Measurements from ENCODE around the gene TCF7L2. TPM values are rescaled to one million over a fixed set of nuclear protein-coding genes. Genes with fewer than 3 reads are reported as not detected.

TCF7L2 gene
- total RNA-seq, 4 donors from 2014 or later, result 4.0 to 13.2 (median 6.4) TPM

DNA sequence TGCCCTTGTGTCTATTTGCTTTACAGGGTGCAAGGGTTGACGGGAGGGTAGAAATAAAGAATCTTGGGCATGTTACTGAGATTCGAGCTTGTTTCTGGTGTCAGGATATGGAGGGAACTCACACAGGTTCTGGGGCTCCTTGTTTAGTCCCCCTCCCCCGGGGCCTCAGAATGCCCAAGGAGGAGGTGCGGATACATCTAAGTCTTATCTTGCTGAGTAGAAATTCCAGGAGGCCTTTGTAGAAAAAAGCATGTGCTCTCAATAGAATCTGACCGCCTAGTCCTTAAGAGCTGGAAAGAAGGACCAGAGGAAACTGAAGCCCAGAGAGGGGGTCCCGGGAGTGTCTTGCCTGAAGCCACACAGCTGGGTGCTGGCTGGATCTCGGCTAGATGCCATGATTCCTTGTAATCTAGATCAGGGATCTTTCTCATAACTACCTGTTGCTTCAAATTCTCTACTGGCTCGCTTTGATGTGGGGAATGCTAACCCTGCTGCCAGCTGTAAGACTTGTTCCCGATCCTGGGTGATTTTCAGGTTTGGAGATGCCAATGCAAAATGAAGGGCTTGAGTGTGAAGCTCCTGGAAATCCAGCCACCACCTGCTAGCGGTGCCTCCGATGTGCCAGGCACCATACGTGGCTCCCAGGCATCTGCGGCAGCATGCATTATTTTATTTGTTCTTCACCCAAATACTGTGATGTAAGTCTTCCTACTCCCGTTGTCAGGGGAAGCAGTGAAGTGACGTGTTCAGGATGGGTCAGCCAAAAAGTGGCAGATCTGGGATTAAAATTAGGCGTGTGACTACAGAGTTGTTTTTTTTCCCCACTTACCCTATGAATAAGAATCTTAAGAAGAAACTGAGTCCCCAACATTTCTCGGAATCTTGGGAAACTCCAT lies 226.0 kb downstream of the TCF7L2 start:
- no peak for DNase-seq
- no peak for TF ChIP-seq POLR2A (IDR thresholded peaks at IDR 0.05)
- TF ChIP-seq, protein P1, sequence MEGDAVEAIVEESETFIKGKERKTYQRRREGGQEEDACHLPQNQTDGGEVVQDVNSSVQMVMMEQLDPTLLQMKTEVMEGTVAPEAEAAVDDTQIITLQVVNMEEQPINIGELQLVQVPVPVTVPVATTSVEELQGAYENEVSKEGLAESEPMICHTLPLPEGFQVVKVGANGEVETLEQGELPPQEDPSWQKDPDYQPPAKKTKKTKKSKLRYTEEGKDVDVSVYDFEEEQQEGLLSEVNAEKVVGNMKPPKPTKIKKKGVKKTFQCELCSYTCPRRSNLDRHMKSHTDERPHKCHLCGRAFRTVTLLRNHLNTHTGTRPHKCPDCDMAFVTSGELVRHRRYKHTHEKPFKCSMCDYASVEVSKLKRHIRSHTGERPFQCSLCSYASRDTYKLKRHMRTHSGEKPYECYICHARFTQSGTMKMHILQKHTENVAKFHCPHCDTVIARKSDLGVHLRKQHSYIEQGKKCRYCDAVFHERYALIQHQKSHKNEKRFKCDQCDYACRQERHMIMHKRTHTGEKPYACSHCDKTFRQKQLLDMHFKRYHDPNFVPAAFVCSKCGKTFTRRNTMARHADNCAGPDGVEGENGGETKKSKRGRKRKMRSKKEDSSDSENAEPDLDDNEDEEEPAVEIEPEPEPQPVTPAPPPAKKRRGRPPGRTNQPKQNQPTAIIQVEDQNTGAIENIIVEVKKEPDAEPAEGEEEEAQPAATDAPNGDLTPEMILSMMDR (IDR thresholded peaks at IDR 0.05), result no peak
- Histone ChIP-seq H3K4me1 (no peaks in the 10 kb centered on the region), H3K27me3 (no peaks in the 10 kb centered on the region), H3K4me3 (no peak overlapping the region), H3K9me3 (no peaks in the 10 kb centered on the region), H3K27ac (no peak overlapping the region), H3K36me3 (no peaks in the 10 kb centered on the region)
- 79 to 82% methylated on average over 15 to 17 of the region's 17 CpGs for WGBS, 2 donors
- intact Hi-C loops (cut with DNase I), result no loop called here

DNA sequence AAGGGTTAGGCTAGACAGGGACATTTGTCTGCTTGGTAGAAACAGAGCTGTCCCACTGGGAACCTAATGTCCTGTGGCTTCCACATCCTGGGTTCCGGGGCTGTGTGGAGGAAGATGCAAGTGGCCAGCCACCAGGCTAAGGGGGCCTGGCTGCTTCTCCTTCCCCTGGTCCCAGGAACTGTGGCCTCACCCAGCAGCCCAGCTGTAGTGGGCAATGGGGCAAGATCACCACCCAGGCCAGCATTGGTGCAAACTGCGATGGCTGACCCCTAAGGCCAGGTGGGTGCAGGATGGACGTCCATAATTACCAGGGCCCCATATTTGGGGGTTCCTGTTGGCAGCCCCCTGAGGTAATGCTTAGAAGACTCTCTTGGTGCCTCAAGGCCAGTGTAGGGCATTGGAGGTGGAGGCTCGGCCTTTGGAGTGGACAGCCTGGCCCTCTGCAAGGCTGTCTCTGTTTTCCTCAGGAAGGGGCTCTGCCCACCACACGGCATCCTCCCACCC lies 226.7 kb downstream of the TCF7L2 start:
- Histone ChIP-seq H3K9me3 (no peaks in the 10 kb centered on the region), H3K27me3 (no peaks in the 10 kb centered on the region), H3K4me3 (no peak overlapping the region), H3K4me1 (no peaks in the 10 kb centered on the region), H3K27ac (no peak overlapping the region), H3K36me3 (no peaks in the 10 kb centered on the region)
- 75 to 85% methylated on average over 4 to 5 of the region's 5 CpGs for WGBS, 2 donors
- DNase-seq, result no peak
- intact Hi-C loops (cut with DNase I), result no loop called here
- no peak for TF ChIP-seq POLR2A (IDR thresholded peaks at IDR 0.05)
- TF ChIP-seq, protein P1 (IDR thresholded peaks at IDR 0.05), result no peak

DNA sequence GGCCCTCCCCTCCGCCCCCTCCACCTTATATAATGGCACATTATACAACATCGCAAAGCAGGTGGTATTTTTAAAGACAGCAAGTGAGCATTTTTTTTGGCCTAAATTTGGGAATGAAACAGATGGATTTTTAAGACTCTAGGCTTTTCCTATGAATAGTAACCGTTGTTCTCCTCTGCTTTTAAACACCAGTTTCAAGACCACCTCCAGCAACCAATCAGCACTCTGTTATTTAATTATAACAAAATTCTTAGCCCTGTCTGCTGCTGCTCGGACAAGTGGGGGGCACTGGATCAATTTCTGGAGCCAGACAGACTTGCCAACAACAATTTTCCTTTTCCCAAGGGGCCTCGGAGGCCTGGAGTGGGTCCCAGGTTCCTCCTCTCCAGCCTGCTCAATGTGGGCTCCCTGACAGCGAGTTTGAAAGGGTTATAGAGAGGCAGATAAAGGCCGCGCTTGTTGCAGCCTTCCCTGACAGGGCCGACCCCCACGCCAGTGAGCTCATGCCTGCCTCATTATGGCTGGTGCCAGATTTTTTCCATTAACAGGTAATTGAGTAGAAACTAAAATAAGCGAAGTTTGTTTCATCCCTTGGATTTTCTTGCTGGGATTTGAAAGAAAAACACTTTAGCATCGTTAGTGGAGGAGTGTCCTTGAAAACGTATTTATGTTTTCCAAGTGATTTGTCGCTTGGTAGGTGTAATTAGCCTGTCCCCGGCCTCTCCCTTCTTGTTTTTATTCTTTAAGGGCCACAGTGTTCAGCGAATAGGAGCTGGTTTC lies 227.3 kb downstream of the TCF7L2 start:
- H3K4me1 ChIP-seq, result no peaks in the 10 kb centered on the region
- H3K27ac ChIP-seq, result no peak overlapping the region
- no peak for DNase-seq

DNA sequence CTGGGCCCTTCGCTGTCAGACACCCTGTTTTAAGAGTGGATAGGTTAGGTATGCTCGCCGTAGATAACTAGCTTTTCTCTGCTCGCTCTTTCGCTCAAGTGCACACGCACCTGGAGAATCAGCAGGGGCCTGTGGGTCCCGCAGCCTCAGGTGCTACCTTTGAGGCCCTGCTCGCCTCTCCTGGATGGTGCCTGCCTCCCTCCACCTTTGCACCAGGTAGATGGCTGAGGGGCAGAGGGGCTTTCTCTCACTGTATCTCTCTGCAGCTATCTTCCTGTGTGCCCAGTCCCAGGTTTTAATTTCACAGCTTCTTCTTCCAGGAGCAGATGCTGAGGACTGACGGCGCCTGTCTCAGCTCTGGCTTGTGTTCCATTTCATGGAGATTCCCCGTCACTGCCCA lies 227.9 kb downstream of the TCF7L2 start:
- H3K4me1 ChIP-seq, result no peaks in the 10 kb centered on the region
- no peak for DNase-seq
- no peak overlapping the region for H3K4me3 ChIP-seq
- H3K27ac ChIP-seq, result no peak overlapping the region
- no peaks in the 10 kb centered on the region for H3K36me3 ChIP-seq
- no peak for TF ChIP-seq POLR2A (IDR thresholded peaks at IDR 0.05)
- TF ChIP-seq, protein P1 (IDR thresholded peaks at IDR 0.05), result no peak
- no peaks in the 10 kb centered on the region for H3K9me3 ChIP-seq
- intact Hi-C loops (cut with DNase I), result no loop called here
- no peaks in the 10 kb centered on the region for H3K27me3 ChIP-seq
- WGBS, 2 donors, result 94 to 95% methylated on average over 9 to 11 of the region's 11 CpGs

More for the DNA sequence above, 227.3 kb downstream of the TCF7L2 start:
- H3K9me3 ChIP-seq, result no peaks in the 10 kb centered on the region
- no peak overlapping the region for H3K4me3 ChIP-seq
- no peaks in the 10 kb centered on the region for H3K36me3 ChIP-seq
- no peaks in the 10 kb centered on the region for H3K27me3 ChIP-seq
- TF ChIP-seq POLR2A (IDR thresholded peaks at IDR 0.05), result no peak
- TF ChIP-seq, protein P1 (IDR thresholded peaks at IDR 0.05), result no peak
- intact Hi-C loops (cut with DNase I), result no loop called here
- 67 to 75% methylated on average over 13 to 15 of the region's 16 CpGs for WGBS, 2 donors

DNA sequence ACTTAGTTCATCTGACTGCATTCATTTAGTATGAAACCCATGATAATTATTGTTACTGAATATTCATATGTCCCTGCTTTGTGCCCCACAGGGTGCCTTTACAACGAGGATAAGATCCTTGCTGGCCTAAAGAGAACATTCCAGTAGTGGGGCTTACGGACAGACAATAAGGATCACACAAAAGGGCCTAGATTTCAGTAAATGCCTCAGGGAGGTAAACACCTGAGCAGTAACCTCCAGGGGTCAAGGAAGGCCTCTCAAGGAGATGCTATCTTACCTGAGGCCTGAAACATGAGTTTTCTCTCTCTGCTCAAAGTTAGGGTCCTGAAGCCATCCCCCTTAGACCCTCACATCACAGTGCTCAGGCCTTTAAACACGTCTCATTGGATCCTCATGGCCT lies 228.7 kb downstream of the TCF7L2 start:
- Histone ChIP-seq H3K4me3 (no peak overlapping the region), H3K27ac (no peak overlapping the region), H3K36me3 (no peaks in the 10 kb centered on the region), H3K9me3 (no peaks in the 10 kb centered on the region), H3K4me1 (no peaks in the 10 kb centered on the region), H3K27me3 (no peaks in the 10 kb centered on the region)
- no peak for TF ChIP-seq POLR2A (IDR thresholded peaks at IDR 0.05)
- TF ChIP-seq, protein P1 (IDR thresholded peaks at IDR 0.05), result no peak
- intact Hi-C loops (cut with DNase I), result no loop called here
- DNase-seq, result no peak
- WGBS, 2 donors, result 52 to 68% methylated on average over 2 of the region's 3 CpGs
